Fibroblast of gingiva (primary cell): Measurements from ENCODE around the gene SYNGR1.
"Not testable (repeated sequence)": the region's sequence is repeated elsewhere in the genome, so short reads cannot be mapped to it uniquely, and the experiment has no call there.

Experiments used
- DNase-seq: peaks from one replicate; pipeline ENCODE4 v3.0.0-alpha.2; 2011; ENCODE audit warnings: low read depth

Gene SYNGR1

DNA sequence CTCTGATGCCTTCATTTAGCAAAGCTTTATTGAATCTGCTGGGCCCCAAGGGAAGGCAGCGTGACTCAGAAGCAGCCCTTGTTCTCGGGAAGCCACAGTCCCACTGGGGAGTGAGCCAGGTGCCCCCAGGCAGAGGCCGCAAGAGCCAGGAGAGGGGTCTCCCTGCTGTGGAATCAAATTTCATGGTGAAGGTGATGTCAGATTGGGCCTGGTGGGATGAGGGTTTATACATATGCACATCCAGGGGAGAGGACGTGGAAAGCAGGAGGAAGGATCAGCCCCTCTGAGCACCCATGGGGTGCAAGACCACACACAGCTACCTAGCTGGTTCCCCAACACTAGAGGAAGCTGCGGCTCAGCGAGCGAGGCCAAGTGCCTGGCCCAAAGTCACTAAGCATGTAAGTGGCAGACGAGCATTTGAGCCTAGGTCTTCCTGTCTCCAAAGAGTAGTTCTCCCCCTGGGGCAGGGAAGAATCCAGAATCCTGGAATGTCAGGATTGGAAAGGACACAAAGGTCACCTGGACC lies 2.0 kb downstream of the SYNGR1 start:
- no peak for DNase-seq

DNA sequence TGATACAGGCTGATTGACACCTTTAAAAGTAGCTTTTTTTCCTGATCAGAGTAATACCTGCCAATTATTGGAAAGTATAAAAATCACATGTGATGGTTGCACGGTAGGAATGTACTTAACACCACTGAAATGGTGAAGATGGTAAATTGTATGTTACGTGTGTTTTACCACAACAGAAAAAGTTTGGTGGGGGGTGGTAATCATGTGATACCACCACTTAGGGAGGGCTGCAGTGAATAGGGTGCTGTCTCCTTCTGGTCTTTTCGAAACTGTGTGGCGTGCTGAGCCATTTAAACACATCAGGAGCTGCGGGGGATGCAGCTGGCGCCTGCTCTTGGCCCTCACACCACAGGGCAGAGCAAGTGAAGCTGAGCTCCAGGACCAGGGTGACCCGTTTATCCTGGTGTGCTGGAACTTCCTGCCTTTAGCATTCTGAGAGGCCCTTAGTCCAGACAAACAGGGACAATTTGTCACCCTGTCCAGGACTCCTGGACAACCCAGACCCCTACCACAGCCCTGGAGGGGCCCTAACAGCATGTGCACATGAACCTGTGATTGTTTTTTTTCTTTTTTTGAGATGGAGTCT lies 2.6 kb downstream of the SYNGR1 start:
- DNase-seq: no peak

GRCh38 chr22:39353346-39353745 lies 3.6 kb downstream of the SYNGR1 start:
- no peak for DNase-seq

- DNase-seq: no peak
These were observed 5.3 kb downstream of the SYNGR1 start for GRCh38 chr22:39355080-39355479.

DNA sequence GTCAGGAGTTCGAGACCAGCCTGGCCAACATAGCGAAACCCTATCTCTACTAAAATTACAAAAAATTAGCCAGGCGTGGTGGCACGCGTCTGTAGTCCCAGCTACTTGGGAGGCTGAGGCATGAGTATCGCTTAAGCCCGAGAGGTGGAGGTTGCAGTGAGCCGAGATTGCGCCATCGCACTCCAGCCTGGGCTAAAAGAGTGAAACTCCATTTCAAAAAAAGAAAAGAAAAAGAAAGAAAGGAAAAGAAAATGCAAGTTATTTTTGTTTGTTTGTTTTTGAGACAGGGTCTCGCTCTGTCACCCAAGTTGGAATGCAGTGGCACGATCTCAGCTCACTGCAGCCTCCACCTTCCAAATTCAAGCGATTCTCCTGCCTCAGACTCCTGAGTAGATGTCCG lies 6.0 kb downstream of the SYNGR1 start:
- not testable (repeated sequence) for DNase-seq

DNA sequence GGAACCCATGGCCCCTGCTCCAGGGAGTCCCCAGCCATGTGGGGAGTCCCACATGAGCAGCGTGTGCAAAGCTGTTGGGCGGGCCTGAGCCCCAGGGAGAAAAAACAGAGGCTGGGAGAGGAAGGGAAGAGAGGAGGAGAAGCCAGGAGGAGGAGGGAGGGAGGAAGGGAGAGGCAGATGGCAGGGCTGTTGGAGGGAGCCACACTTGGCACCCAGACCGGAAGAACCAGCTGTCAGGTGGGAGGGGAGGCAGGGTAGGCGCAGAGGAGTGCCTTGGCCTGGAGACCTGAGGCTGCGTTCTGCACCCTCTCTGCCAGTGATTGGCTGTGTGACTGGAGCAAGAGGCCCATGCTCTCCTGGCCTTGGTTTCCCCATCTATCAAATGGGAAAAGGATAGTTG lies 6.7 kb downstream of the SYNGR1 start:
- DNase-seq: no peak

- DNase-seq: not testable (repeated sequence)
These were observed 7.6 kb downstream of the SYNGR1 start for GRCh38 chr22:39357110-39358108.

GRCh38 chr22:39358197-39358596 lies 8.4 kb downstream of the SYNGR1 start:
- not testable (repeated sequence) for DNase-seq

- no peak for DNase-seq
These were observed 9.9 kb downstream of the SYNGR1 start for GRCh38 chr22:39359659-39360195.

GRCh38 chr22:39360242-39360641 lies 10.5 kb downstream of the SYNGR1 start:
- no peak for DNase-seq

DNA sequence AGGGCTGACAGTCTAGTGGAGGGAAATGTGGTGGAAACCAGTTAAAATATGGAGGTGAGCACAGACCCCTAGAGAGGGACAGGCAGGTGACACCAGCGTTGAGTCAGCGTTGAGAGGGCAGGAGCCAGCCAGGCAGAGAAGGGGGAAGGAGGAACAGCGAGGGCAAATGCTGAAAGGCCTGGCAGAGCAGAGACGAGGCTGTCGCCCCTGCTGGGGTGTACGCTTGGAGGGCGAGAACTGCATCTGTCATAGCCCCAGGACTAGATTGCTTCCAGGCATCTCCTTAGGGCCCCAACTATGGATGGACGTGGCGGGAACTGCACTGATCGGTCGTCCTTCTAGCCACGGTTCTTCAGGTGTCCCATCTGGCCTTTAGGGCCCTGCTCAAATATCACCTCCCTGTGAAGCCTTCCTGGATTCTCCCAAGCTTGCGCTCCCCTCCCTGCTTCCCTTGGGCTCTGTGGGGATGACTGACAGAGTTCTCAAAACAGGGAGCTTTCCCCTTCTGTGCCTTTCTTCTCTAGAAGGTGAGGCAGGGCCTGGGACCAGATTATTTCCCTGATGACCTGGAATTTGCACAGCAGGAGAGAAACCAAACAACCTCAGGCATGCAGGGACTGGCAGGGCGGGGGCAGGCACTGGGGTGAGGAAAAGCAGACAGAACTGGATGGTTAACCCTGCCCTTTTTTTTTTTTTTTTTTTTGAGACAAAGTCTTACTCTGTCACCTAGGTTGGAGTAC lies 11.1 kb downstream of the SYNGR1 start:
- DNase-seq: no peak

DNA sequence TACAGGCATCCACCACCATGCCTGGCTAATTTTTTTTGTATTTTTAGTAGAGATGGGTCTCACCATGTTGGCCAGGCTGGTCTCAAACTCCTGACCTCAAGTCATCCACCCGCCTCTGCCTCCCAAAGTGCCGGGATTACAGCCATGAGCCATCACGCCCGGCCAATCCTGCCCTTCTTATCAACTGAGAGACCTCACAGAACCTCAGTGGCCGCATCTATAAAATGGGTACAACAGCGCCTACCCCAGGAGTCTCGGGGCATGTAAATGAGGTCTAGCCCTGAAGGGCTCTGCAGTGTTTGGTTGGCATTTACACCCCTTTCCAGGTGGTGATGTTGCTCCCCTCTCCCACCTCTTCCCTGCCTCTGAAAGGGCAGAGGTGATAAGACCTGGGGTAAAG lies 11.7 kb downstream of the SYNGR1 start:
- DNase-seq: no peak

DNA sequence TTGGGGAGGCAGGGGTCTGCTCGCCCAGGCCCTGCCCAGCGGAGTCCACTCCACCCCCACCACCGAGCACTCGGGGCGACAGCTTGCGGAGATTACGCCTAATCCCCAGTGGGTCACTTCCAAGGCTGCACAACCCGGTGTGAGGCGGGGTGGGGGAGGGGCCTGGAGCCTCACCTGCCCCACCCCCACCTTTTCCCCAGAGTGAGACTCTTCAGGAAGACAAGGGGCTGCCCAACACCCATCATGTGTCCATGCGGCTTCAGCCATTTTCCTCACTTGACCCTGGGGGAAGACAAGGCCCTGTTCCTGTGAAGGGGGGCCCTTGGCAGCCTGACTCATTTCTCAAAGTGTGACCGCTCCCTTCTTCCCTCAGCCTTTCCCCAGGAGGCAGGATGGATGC lies 12.5 kb downstream of the SYNGR1 start:
- DNase-seq: no peak

DNA sequence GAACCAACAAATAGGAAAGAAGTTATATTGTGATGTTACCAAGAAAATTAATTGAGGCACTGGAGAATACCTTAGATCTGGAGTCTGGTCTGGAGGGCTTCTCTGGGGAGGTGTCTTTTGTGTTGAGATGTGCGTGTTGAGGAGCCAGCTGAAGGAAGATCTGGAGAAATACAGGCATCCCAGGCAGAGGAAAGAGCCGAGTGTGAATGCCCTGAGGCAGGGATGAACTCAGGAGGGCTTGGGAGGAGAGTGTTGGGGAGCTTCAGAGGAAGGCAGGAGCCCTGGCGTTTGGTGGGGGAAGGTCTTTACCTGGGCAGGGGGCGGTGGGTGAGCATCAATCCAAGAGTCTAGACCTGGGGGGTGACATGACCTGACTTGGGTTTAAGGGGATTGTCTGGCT lies 13.1 kb downstream of the SYNGR1 start:
- no peak for DNase-seq

- DNase-seq: no peak
These were observed 14.1 kb downstream of the SYNGR1 start for GRCh38 chr22:39363751-39364515.

DNA sequence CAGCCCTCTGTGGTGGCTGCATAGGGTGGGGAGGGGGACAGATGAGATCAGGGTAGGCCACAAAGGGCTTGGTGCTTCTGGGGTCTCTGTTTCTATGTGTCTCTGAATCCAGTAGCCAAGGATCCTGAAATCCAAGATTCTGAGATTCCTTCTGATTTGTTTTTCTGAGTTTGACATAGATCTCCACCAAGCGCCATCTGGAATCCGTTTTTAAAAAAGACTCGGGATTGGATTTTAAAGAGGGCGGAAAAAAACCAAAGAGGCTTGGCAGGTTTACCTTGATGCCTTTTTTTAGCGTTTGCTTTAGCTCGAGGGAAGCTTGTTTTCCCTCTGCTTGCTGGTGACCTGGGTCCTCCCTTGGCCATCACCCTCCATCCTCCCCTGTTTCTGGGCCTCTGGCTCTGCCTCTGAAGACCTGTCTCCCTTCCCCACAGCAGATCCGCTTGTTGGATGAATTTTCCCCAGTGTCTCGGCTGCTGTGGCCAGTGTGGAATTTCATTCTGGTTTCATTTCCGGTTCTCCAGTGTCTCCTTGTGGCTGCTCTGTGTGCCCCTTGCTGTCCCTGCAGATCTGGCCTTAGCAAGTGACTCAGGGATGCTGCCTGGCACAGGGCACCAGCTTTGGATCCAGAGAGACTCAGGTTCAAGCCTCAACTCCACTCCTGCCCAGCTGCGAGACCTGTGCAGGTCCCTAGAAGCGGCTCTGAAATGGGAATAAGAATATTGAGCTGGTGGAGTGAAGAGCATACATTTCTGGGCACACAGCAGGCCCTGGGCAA lies 15.1 kb downstream of the SYNGR1 start:
- peak; percentile 12 for DNase-seq

DNA sequence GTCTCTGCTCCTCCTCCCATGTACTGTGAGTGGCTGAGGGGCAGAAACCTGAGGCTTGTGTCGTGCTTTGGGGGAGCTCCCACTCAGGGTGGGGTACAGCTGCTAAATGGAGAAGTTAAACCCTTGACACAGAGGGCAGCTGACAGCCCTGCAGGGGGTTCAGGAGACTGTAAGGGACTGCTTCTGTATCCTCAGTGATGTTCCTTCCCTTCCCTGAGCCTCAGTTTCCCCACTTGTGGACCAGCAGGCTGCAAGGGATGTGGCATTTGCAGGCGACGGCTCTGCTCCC lies 15.6 kb downstream of the SYNGR1 start:
- no peak for DNase-seq

GRCh38 chr22:39367035-39367434 lies 17.2 kb downstream of the SYNGR1 start:
- no peak for DNase-seq

- DNase-seq: no peak
These were observed 18.7 kb downstream of the SYNGR1 start for GRCh38 chr22:39368461-39368911.

DNA sequence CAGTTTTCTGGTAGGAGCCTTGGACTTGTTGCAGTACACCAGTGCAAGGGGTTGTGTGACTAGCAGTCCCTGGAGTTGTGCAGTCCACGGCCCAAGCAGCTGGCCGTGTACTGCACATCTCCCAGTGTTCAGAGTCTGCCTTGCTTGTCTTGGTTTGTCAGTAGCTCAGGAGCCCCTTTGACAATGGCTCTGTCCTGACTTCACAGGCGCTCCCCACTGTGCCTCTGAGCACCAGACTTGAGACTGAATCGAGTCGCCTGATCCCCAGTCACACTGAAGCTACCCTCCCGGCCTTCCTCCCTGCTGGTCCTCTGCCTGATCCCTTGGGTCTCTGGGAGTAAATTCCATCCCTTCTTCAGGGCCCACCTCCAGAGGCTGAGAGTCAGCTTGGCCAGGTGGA lies 19.4 kb downstream of the SYNGR1 start:
- DNase-seq: no peak

- DNase-seq: no peak
These were observed 19.8 kb downstream of the SYNGR1 start for GRCh38 chr22:39369586-39369985.
